SK-N-SH treated with all-trans-retinoic acid at 6 μM for 48 hours (cell line): ENCODE measurements around the gene CAMLG.

Experiments
- ATAC-seq: fragments of 200-7000 bp; cut with Tn5 transposase; 3 replicates; pipeline ENCODE4 v1.9.1; 2020; ENCODE audit warnings: mild to moderate bottlenecking, moderate library complexity
- ARNTL ChIP-seq: fragments of 450-650 bp; formaldehyde crosslinking; IDR thresholded peaks from 2 replicates; pipeline ENCODE4 v1.5.0; 2020; ENCODE audit warnings: low read depth, mild to moderate bottlenecking, moderate library complexity, borderline replicate concordance
- BACH2 ChIP-seq: fragments of 250-450 bp; sonication (Bioruptor Pico); IDR thresholded peaks from 2 replicates; pipeline ENCODE4 v1.9.0; 2021; ENCODE audit warnings: mild to moderate bottlenecking, borderline replicate concordance
- CREB5 ChIP-seq: fragments of 250-450 bp; sonication (Bioruptor Pico); IDR thresholded peaks from 2 replicates; pipeline ENCODE4 v1.5.1; 2020; ENCODE audit warnings: low read depth, mild to moderate bottlenecking, moderate library complexity
- CSRNP3 ChIP-seq: fragments of 250-450 bp; sonication (Bioruptor Pico); IDR thresholded peaks from 2 replicates; pipeline ENCODE4 v1.5.1; 2021; ENCODE audit warnings: mild to moderate bottlenecking, moderate library complexity
- ESRRG ChIP-seq: fragments of 250-450 bp; sonication (Bioruptor Pico); IDR thresholded peaks from 2 replicates; pipeline ENCODE4 v1.6.1; 2021; ENCODE audit warnings: mild to moderate bottlenecking
- GLIS3 ChIP-seq: fragments of 250-450 bp; sonication (Bioruptor Pico); IDR thresholded peaks from 2 replicates; pipeline ENCODE4 v1.5.0; 2020; ENCODE audit warnings: mild to moderate bottlenecking, moderate library complexity
- ISL1 ChIP-seq: fragments of 250-450 bp; sonication (Bioruptor Pico); IDR thresholded peaks from 2 replicates; pipeline ENCODE4 v2.1.2; 2022; ENCODE audit warnings: mild to moderate bottlenecking, moderate library complexity
- OSR1 ChIP-seq: fragments of 250-450 bp; sonication (Bioruptor Pico); IDR thresholded peaks from 2 replicates; pipeline ENCODE4 v1.8.0; 2022; ENCODE audit warnings: moderate library complexity, mild to moderate bottlenecking, inconsistent platforms
- PATZ1 ChIP-seq: fragments of 250-450 bp; sonication (Bioruptor Pico); IDR thresholded peaks from 2 replicates; pipeline ENCODE4 v1.8.0; 2020; ENCODE audit warnings: mild to moderate bottlenecking, moderate library complexity, borderline replicate concordance
- POU6F1 ChIP-seq: fragments of 250-450 bp; sonication (Bioruptor Pico); IDR thresholded peaks from 2 replicates; pipeline ENCODE4 v1.8.0; 2021; ENCODE audit warnings: low read depth, mild to moderate bottlenecking, moderate library complexity, borderline replicate concordance
- PPARA ChIP-seq: fragments of 250-450 bp; sonication (Bioruptor Pico); IDR thresholded peaks from 2 replicates; pipeline ENCODE4 v1.5.0; 2020; ENCODE audit warnings: mild to moderate bottlenecking, borderline replicate concordance
- RARB ChIP-seq: fragments of 250-450 bp; sonication (Bioruptor Pico); IDR thresholded peaks from 2 replicates; pipeline ENCODE4 v1.8.0; 2021; ENCODE audit warnings: mild to moderate bottlenecking, moderate library complexity
- SNAI2 ChIP-seq: fragments of 250-450 bp; sonication (Bioruptor Pico); IDR thresholded peaks from 2 replicates; pipeline ENCODE4 v1.5.0; 2020; ENCODE audit warnings: mild to moderate bottlenecking, moderate library complexity
- TCF4 ChIP-seq: fragments of 250-450 bp; sonication (Bioruptor Pico); IDR thresholded peaks from 2 replicates; pipeline ENCODE4 v1.8.0; 2021; ENCODE audit warnings: mild to moderate bottlenecking, moderate library complexity, borderline replicate concordance
- TOX ChIP-seq: fragments of 250-450 bp; sonication (Bioruptor Pico); IDR thresholded peaks from 2 replicates; pipeline ENCODE4 v1.8.0; 2021; ENCODE audit warnings: mild to moderate bottlenecking, moderate library complexity, borderline replicate concordance
- TSHZ2 ChIP-seq: fragments of 250-450 bp; sonication (Bioruptor Pico); IDR thresholded peaks from 2 replicates; pipeline ENCODE4 v1.5.0; 2020; ENCODE audit warnings: mild to moderate bottlenecking, moderate library complexity
- ZFP3 ChIP-seq: fragments of 250-450 bp; sonication (Bioruptor Pico); IDR thresholded peaks from 2 replicates; pipeline ENCODE4 v1.5.0; 2020; ENCODE audit warnings: mild to moderate bottlenecking, moderate library complexity
- ZNF565 ChIP-seq: fragments of 450-650 bp; formaldehyde crosslinking; conservative IDR thresholded peaks from 2 replicates; pipeline ENCODE4 v1.5.0; 2020; ENCODE audit warnings: low read depth, mild to moderate bottlenecking, moderate library complexity
- ZNF70 ChIP-seq: fragments of 450-650 bp; formaldehyde crosslinking; IDR thresholded peaks from 2 replicates; pipeline ENCODE4 v1.5.0; 2020; ENCODE audit warnings: mild to moderate bottlenecking, moderate library complexity
- ZNF8 ChIP-seq: fragments of 450-650 bp; formaldehyde crosslinking; IDR thresholded peaks from 2 replicates; pipeline ENCODE4 v1.5.0; 2020; ENCODE audit warnings: mild to moderate bottlenecking, moderate library complexity

CAMLG gene

GRCh38 chr5:134784241-134784920 lies 46.0 kb downstream of the CAMLG start:
- no peak for TF ChIP-seq ZNF8 (CRISPR knock-in tag)
- no peak for TF ChIP-seq RARB (CRISPR knock-in tag)
- TF ChIP-seq ARNTL (CRISPR knock-in tag) = no peak
- no peak for TF ChIP-seq TSHZ2
- no peak for TF ChIP-seq ZNF70 (CRISPR knock-in tag)
- TF ChIP-seq TCF4 = no peak
- TF ChIP-seq BACH2 = no peak
- TF ChIP-seq CSRNP3 (CRISPR knock-in tag) = no peak
- TF ChIP-seq SNAI2 (CRISPR knock-in tag) = no peak
- TF ChIP-seq CREB5 (CRISPR knock-in tag) = no peak
- ATAC-seq = no peak

GRCh38 chr5:134784946-134785620 lies 46.7 kb downstream of the CAMLG start:
- no peak; the same call in 2 of the 3 replicates for ATAC-seq
- TF ChIP-seq ZNF565 (CRISPR knock-in tag) (no peak), OSR1 (CRISPR knock-in tag) (no peak), TSHZ2 (no peak), PPARA (CRISPR knock-in tag) (no peak), ARNTL (CRISPR knock-in tag) (no peak), RARB (CRISPR knock-in tag) (no peak), ZNF8 (CRISPR knock-in tag) (no peak), GLIS3 (CRISPR knock-in tag) (no peak), POU6F1 (CRISPR knock-in tag) (no peak), TOX (CRISPR knock-in tag) (no peak), ZFP3 (CRISPR knock-in tag) (no peak), CSRNP3 (CRISPR knock-in tag) (no peak), PATZ1 (no peak), ISL1 (CRISPR knock-in tag) (no peak), TCF4 (no peak), BACH2 (no peak), ESRRG (CRISPR knock-in tag) (no peak)
